Measurements from ENCODE around the gene VMO1. TPM values are rescaled to one million over a fixed set of nuclear protein-coding genes. Genes with fewer than 3 reads are reported as not detected.

The VMO1 gene
- total and polyA plus RNA-seq, 2 experiments from 2014 or later: 0.33 to 4.3 TPM

GRCh38 chr17:4747847-4748246 is 38.3 kb downstream of the VMO1 start:
- no peak for DNase-seq (ENCODE audit: low spot score)
- no peak overlapping the region for H3K4me3 ChIP-seq
- no peaks in the 10 kb centered on the region for H3K36me3 ChIP-seq (replicated peaks; ENCODE audit: insufficient read depth, low read depth)
- H3K9me3 ChIP-seq (ENCODE audit: low read depth): no peaks in the 10 kb centered on the region
- TF ChIP-seq EZH2phosphoT487 (IDR thresholded peaks at IDR 0.05; ENCODE audit: low read depth, severe bottlenecking, unreplicated experiment): no peak
- no peak for TF ChIP-seq EZH2 (IDR thresholded peaks at IDR 0.05; ENCODE audit: borderline replicate concordance)
- TF ChIP-seq, protein P1, sequence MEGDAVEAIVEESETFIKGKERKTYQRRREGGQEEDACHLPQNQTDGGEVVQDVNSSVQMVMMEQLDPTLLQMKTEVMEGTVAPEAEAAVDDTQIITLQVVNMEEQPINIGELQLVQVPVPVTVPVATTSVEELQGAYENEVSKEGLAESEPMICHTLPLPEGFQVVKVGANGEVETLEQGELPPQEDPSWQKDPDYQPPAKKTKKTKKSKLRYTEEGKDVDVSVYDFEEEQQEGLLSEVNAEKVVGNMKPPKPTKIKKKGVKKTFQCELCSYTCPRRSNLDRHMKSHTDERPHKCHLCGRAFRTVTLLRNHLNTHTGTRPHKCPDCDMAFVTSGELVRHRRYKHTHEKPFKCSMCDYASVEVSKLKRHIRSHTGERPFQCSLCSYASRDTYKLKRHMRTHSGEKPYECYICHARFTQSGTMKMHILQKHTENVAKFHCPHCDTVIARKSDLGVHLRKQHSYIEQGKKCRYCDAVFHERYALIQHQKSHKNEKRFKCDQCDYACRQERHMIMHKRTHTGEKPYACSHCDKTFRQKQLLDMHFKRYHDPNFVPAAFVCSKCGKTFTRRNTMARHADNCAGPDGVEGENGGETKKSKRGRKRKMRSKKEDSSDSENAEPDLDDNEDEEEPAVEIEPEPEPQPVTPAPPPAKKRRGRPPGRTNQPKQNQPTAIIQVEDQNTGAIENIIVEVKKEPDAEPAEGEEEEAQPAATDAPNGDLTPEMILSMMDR (IDR thresholded peaks at IDR 0.05; ENCODE audit: poor library complexity): no peak
- no peak overlapping the region for H2AFZ ChIP-seq
- peaks cover 25% of the 10 kb centered on the region for H3K27me3 ChIP-seq
- no peaks in the 10 kb centered on the region for H4K20me1 ChIP-seq (ENCODE audit: insufficient read depth, poor library complexity, severe bottlenecking)
- H3K79me2 ChIP-seq: no peaks in the 10 kb centered on the region
- H3K9me2 ChIP-seq (replicated peaks; ENCODE audit: insufficient read depth): no peaks in the 10 kb centered on the region
- no peak overlapping the region for H3K27ac ChIP-seq
- H3K4me1 ChIP-seq (ENCODE audit: insufficient read depth): peaks cover 12% of the 10 kb centered on the region
- WGBS (ENCODE audit: low lambda C conversion rate, missing lambda C conversion rate): 79% methylated on average over 5 of the region's 5 CpGs
- no peak overlapping the region for H3K4me2 ChIP-seq

DNA sequence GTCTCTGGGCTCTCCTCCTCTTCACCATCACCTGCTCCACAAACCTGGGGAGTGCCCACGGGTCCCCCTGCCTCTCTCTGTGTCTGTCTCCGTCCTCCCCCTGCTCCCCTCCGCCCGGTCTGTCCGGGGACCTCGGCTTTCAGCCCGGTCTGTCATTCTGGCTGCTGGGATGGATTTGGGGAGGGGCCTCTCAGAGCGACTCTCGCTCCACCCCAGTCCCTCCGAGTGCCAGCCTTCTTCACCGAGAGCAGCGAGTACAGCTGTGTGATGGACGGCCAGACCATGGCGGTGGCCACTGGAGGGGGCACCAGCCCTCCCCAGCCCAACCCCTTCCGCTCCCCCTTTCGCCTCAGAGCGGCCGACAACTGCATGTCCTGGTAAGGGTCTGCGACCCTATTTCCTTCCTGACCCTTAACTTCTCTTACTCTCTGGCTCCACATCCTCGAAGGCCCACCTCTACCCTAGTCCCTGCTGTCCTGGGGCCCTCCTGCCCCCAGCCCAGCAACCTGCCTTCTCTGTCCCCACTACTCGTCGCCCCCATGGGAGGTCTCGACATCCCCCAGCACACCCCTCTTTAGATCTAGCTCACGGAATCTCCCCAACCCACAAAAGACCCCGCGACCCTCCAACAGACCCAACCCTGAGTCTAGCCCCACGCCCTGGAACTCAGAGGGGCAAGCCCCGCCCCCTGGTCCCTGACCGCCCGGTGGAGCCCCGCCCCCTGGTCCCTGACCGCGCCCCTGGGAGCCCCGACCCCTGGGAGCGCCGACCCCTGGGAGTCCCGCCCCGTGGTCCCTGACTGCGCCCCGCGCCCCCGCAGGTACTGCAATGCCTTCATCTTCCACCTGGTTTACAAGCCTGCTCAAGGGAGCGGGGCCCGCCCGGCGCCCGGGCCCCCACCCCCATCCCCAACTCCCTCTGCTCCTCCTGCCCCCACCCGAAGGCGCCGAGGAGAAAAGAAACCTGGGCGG is 40.9 kb downstream of the VMO1 start:
- TF ChIP-seq, protein P1 (IDR thresholded peaks at IDR 0.05; ENCODE audit: poor library complexity): no peak
- TF ChIP-seq EZH2 (IDR thresholded peaks at IDR 0.05; ENCODE audit: borderline replicate concordance): no peak
- no peak for TF ChIP-seq EZH2phosphoT487 (IDR thresholded peaks at IDR 0.05; ENCODE audit: low read depth, severe bottlenecking, unreplicated experiment)
- Histone ChIP-seq H4K20me1 (ENCODE audit: insufficient read depth, poor library complexity, severe bottlenecking) (no peaks in the 10 kb centered on the region), H3K9me2 (replicated peaks; ENCODE audit: insufficient read depth) (no peaks in the 10 kb centered on the region), H3K79me2 (no peaks in the 10 kb centered on the region), H3K36me3 (replicated peaks; ENCODE audit: insufficient read depth, low read depth) (no peaks in the 10 kb centered on the region), H3K4me1 (ENCODE audit: insufficient read depth) (peaks cover 12% of the 10 kb centered on the region), H3K4me3 (no peak overlapping the region), H3K9me3 (ENCODE audit: low read depth) (no peaks in the 10 kb centered on the region), H2AFZ (peak overlapping the region; percentile 49), H3K27me3 (peaks cover 27% of the 10 kb centered on the region), H3K27ac (no peak overlapping the region), H3K4me2 (peak overlapping the region; percentile 77)
- 9% methylated on average over 31 of the region's 51 CpGs for WGBS (ENCODE audit: low lambda C conversion rate, missing lambda C conversion rate)
- peak; percentile 51 for DNase-seq (ENCODE audit: low spot score)

- Histone ChIP-seq H3K27ac (no peak overlapping the region), H4K20me1 (ENCODE audit: insufficient read depth, poor library complexity, severe bottlenecking) (no peaks in the 10 kb centered on the region), H3K27me3 (peaks cover 28% of the 10 kb centered on the region), H3K9me3 (ENCODE audit: low read depth) (no peaks in the 10 kb centered on the region), H3K36me3 (replicated peaks; ENCODE audit: insufficient read depth, low read depth) (no peaks in the 10 kb centered on the region), H2AFZ (no peak overlapping the region), H3K9me2 (replicated peaks; ENCODE audit: insufficient read depth) (no peaks in the 10 kb centered on the region), H3K79me2 (no peaks in the 10 kb centered on the region), H3K4me3 (no peak overlapping the region), H3K4me2 (no peak overlapping the region), H3K4me1 (ENCODE audit: insufficient read depth) (peaks cover 12% of the 10 kb centered on the region)
- TF ChIP-seq EZH2 (IDR thresholded peaks at IDR 0.05; ENCODE audit: borderline replicate concordance): no peak
- no peak for TF ChIP-seq EZH2phosphoT487 (IDR thresholded peaks at IDR 0.05; ENCODE audit: low read depth, severe bottlenecking, unreplicated experiment)
- TF ChIP-seq, protein P1 (IDR thresholded peaks at IDR 0.05; ENCODE audit: poor library complexity): no peak
- WGBS (ENCODE audit: low lambda C conversion rate, missing lambda C conversion rate): 91% methylated on average over 9 of the region's 9 CpGs
- no peak for DNase-seq (ENCODE audit: low spot score)
These were observed 42.3 kb downstream of the VMO1 start for GRCh38 chr17:4743898-4744297.
